Measurements from ENCODE around the gene MED12L.
A peak's percentile ranks its signal among the peaks of the same experiment; 100 is the strongest.

The MED12L gene

GRCh38 chr3:151265866-151266265, 180.4 kb downstream of the MED12L start:
- ChIA-PET POLR2A (interaction anchor here (0.6 kb wide), 1 partner anchor 1226 kb away, joined by 3 read pairs; no protein-coding TSS in a partner anchor), CTCF (interaction anchor here (2.0 to 3.4 kb wide), 2 partner anchors 14 to 37 kb away, joined by 9 to 24 read pairs; partner anchors contain the start of gene P2RY14)
- peak; percentile 36 for DNase-seq (ENCODE audit: extremely low spot score)
- TF ChIP-seq CTCF (IDR thresholded peaks at IDR 0.05; ENCODE audit: control extremely low read depth, extremely low read depth, low read depth, missing control alignments) = no peak

GRCh38 chr3:151267066-151267465, 181.6 kb downstream of the MED12L start:
- DNase-seq (ENCODE audit: extremely low spot score) = no peak
- ChIA-PET CTCF (interaction anchor here (1.3 to 3.4 kb wide), 8 partner anchors 9 to 99 kb away, joined by 3 to 24 read pairs (median 8); partner anchors contain the start of gene P2RY14), POLR2A (no interaction called here)
- TF ChIP-seq CTCF (IDR thresholded peaks at IDR 0.05; ENCODE audit: control extremely low read depth, extremely low read depth, low read depth, missing control alignments) = no peak

- ChIA-PET CTCF (interaction anchor here (0.7 to 3.4 kb wide), 12 partner anchors 8 to 101 kb away, joined by 3 to 24 read pairs (median 4); partner anchors contain the start of gene P2RY14), POLR2A (no interaction called here)
- DNase-seq (ENCODE audit: extremely low spot score) = no peak
- TF ChIP-seq CTCF (IDR thresholded peaks at IDR 0.05; ENCODE audit: control extremely low read depth, extremely low read depth, low read depth, missing control alignments) = no peak
Measured at GRCh38 chr3:151268267-151269235, 183.1 kb downstream of the MED12L start.

GRCh38 chr3:151269631-151270030, 184.2 kb downstream of the MED12L start:
- DNase-seq (ENCODE audit: extremely low spot score) = no peak
- ChIA-PET CTCF (no interaction called here), POLR2A (no interaction called here)
- no peak for TF ChIP-seq CTCF (IDR thresholded peaks at IDR 0.05; ENCODE audit: control extremely low read depth, extremely low read depth, low read depth, missing control alignments)

- DNase-seq (ENCODE audit: extremely low spot score) = no peak
- POLR2A ChIA-PET = no interaction called here
- TF ChIP-seq CTCF (IDR thresholded peaks at IDR 0.05; ENCODE audit: control extremely low read depth, extremely low read depth, low read depth, missing control alignments) = no peak
- CTCF ChIA-PET = interaction anchor here (1.5 to 9.1 kb wide), 4 partner anchors 11 to 119 kb away, joined by 3 to 120 read pairs (median 4); no protein-coding TSS in a partner anchor
Measured at GRCh38 chr3:151275091-151275490, 189.6 kb downstream of the MED12L start.

- DNase-seq (ENCODE audit: extremely low spot score) = no peak
- TF ChIP-seq CTCF (IDR thresholded peaks at IDR 0.05; ENCODE audit: control extremely low read depth, extremely low read depth, low read depth, missing control alignments) = no peak
- ChIA-PET CTCF (interaction anchor here (0.7 to 9.1 kb wide), 10 partner anchors 9 to 197 kb away, joined by 3 to 120 read pairs (median 4); no protein-coding TSS in a partner anchor), POLR2A (no interaction called here)
Measured at GRCh38 chr3:151276038-151276686, 190.7 kb downstream of the MED12L start.

Measured in GM10248 (cell line).